Common myeloid progenitor, CD34-positive (primary cell): ENCODE results near the gene BLOC1S5. TPM values are rescaled to one million over a fixed set of nuclear protein-coding genes. Genes with fewer than 3 reads are reported as not detected.

Source experiments
- CTCF ChIA-PET: fragments of 350-600 bp; sonication (Branson Sonifier 250); formaldehyde crosslinking; loops from one replicate; lab custom pipeline; 2021; ENCODE audit warnings: antibody characterized with exemption; lab: Charles Lee
- POLR2A ChIA-PET: fragments of 350-600 bp; sonication (Branson Sonifier 250); formaldehyde crosslinking; loops from one replicate; lab custom pipeline; 2021; ENCODE audit warnings: antibody characterized with exemption; lab: Charles Lee
- DNase-seq, 3 donors: peaks; one replicate each; pipeline versions ENCODE4 v3.0.0 to v3.0.0-alpha.2; 2013
- H3K27ac ChIP-seq, 2 experiments: 1 replicate in 1 of 2; 2 replicates in 1 of 2; pipeline ENCODE4 v1.7.0; 2013; ENCODE audit warnings: inconsistent platforms in 2 of 2, low read length in 2 of 2, mild to moderate bottlenecking in 2 of 2, low read depth in 1 of 2, moderate library complexity in 1 of 2; ENCODE audit not compliant: severe bottlenecking in 2 of 2, insufficient read depth in 1 of 2, poor library complexity in 1 of 2
- H3K27me3 ChIP-seq, 5 experiments: replicated peaks in 2 of 5; 1 replicate in 3 of 5; 2 replicates in 2 of 5; pipeline versions ENCODE4 v1.6.1 to v1.7.0; 2013; ENCODE audit warnings: low read length in 4 of 5, mild to moderate bottlenecking in 2 of 5, moderate library complexity in 2 of 5, inconsistent platforms in 1 of 5; ENCODE audit not compliant: insufficient read depth in 5 of 5, control insufficient read depth in 4 of 5
- H3K36me3 ChIP-seq, 4 experiments: 1 replicate in 2 of 4; 2 replicates in 2 of 4; pipeline versions ENCODE4 v1.6.1 to v1.7.0; 2013; ENCODE audit warnings: low read length in 3 of 4, control low read depth in 1 of 4, mild to moderate bottlenecking in 1 of 4; ENCODE audit not compliant: control insufficient read depth in 4 of 4, insufficient read depth in 4 of 4
- H3K4me1 ChIP-seq, 4 experiments: 1 replicate in 3 of 4; 2 replicates in 1 of 4; pipeline versions ENCODE4 v1.6.1 to v1.7.1; 2013; ENCODE audit warnings: low read length in 3 of 4, mild to moderate bottlenecking in 3 of 4, control low read depth in 1 of 4, inconsistent platforms in 1 of 4, moderate library complexity in 1 of 4; ENCODE audit not compliant: control insufficient read depth in 4 of 4, insufficient read depth in 4 of 4; ENCODE audit errors: control extremely low read depth in 1 of 4
- H3K4me3 ChIP-seq, 7 experiments: 1 replicate in 4 of 7; 2 replicates in 3 of 7; pipeline versions ENCODE4 v1.5.1 to v1.7.0; 2013; ENCODE audit warnings: mild to moderate bottlenecking in 7 of 7, low read length in 6 of 7, moderate library complexity in 6 of 7, inconsistent platforms in 2 of 7, low read depth in 2 of 7, control low read depth in 1 of 7; ENCODE audit not compliant: insufficient read depth in 4 of 7, control insufficient read depth in 1 of 7; ENCODE audit errors: extremely low read depth in 1 of 7
- H3K9me3 ChIP-seq, 5 experiments: 1 replicate in 4 of 5; 2 replicates in 1 of 5; pipeline versions ENCODE4 v1.6.1 to v1.7.1; 2013; ENCODE audit warnings: low read length in 4 of 5, mild to moderate bottlenecking in 2 of 5, inconsistent platforms in 1 of 5, low read depth in 1 of 5, moderate library complexity in 1 of 5; ENCODE audit not compliant: control insufficient read depth in 4 of 5, insufficient read depth in 2 of 5; ENCODE audit errors: control extremely low read depth in 1 of 5
- WGBS: methylation state at CpG from one replicate; pipeline ENCODE4 v1.1.5; 2013; ENCODE audit not compliant: insufficient coverage; 5-methylcytosine and 5-hydroxymethylcytosine counted together
- polyA plus RNA-seq: library from polyadenylated mRNA; unstranded; fragments of 120-200 nt; gene quantifications from one replicate; pipeline ENCODE4 v1.2.1, GENCODE V29; 2013

The BLOC1S5 gene, protein sequence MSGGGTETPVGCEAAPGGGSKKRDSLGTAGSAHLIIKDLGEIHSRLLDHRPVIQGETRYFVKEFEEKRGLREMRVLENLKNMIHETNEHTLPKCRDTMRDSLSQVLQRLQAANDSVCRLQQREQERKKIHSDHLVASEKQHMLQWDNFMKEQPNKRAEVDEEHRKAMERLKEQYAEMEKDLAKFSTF
- 14.7 TPM for polyA plus RNA-seq

DNA sequence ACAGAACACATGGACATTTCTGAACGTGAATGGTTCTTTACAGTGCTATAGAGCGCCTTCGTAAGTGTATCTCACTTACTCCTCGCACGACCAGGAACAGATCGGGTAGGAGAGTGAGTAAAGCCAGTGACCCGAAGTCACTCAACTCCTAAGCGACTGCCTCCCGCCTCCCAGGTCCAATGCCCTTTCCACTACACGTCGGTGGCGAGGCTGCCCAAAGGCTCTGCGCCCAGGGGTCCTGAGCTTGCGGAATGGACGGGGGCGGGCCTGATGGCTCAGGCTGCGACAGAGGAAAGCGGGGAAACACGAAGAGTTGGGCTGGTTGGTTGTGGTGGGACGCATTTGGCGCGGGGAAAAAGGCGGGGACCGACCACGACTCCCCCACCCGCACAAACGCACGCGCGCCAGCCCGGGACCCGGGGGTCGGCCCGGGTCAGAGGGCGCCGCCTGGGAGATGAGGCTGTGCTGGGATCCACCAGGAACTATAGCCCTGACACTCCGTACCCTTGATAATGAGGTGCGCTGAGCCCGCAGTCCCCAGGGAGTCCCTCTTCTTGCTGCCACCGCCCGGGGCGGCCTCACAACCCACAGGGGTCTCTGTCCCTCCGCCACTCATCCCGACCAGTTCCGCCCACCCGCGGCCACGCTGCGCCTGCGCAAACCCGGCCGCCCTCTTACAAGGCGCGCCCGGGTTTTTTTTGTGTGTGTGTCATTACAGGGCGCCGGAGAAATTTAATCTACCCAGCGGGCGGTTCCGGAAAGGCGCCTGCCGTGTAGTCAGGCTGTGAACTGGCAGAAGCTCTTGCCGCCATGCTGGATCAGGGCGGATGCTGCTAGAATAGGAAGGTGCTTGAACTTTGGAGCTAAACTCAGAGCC lies at the start of gene BLOC1S5:
Gene BLOC1S5, minus strand, starts transcription at position 629 of the 877 bp plus-strand sequence. Its CDS starts 13 bp downstream, at position 616.
- no peaks in the 10 kb centered on the region for H3K27me3 ChIP-seq
- 0% methylated on average over 41 of the region's 64 CpGs for WGBS
- H3K27ac ChIP-seq, result peak within 1 kb of the TSS; percentile 55 to 85
- peaks cover 6 to 12% (median 11%) of the 10 kb centered on the region in 4 experiments for H3K36me3 ChIP-seq
- CTCF ChIA-PET, result interaction anchor here (0.9 to 1.1 kb wide), 3 partner anchors 38 to 341 kb away, joined by 3 read pairs; partner anchors contain the start of gene EEF1E1
- peak within 1 kb of the TSS; percentile 81 to 97 (median 93) for H3K4me3 ChIP-seq
- no peaks in the 10 kb centered on the region for H3K9me3 ChIP-seq
- DNase-seq, result peak; percentile 98 to 99 (median 99)
- POLR2A ChIA-PET, result no interaction called here
- H3K4me1 ChIP-seq, result peaks cover 7 to 20% (median 14%) of the 10 kb centered on the region in 4 experiments

- no CpG with 5 or more reads among the region's 4 CpGs for WGBS
- DNase-seq, result no peak
These were observed 49.0 kb upstream of the BLOC1S5 start for GRCh38 chr6:8113131-8113654.

DNA sequence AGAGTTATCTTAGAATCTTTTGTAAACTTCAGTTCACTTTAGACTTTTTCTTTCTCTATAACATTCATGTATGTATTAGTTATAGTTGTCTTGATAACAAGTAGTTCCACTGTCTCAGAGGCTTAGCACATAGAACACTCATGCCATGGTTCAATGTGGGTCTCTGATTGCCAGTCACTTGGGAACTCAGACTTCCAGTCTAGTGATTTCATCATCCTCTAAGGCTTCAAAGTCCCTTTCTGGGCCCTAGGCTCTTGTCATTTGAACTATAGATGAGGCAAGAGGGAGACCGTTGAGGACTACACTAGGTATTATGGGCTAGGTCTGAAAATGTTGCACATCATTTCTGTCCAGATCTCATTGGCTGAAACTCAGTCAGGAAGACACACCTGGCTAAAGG lies 46.5 kb upstream of the BLOC1S5 start:
- Histone ChIP-seq H3K9me3 (peaks cover 0 to 5% (median 0%) of the 10 kb centered on the region in 5 experiments), H3K27ac (no peak overlapping the region), H3K4me3 (no peak overlapping the region), H3K27me3 (peaks cover 0 to 7% (median 0%) of the 10 kb centered on the region in 5 experiments), H3K36me3 (no peaks in the 10 kb centered on the region), H3K4me1 (peaks cover 0 to 5% (median 0%) of the 10 kb centered on the region in 4 experiments)
- ChIA-PET POLR2A (no interaction called here), CTCF (interaction anchor here (1.0 to 1.1 kb wide), 2 partner anchors 20 to 26 kb away, joined by 3 read pairs; no protein-coding TSS in a partner anchor)
- DNase-seq, result no peak
- WGBS, result 89% methylated on average over 1 of the region's 1 CpG

More at GRCh38 chr6:8113131-8113654, 49.0 kb upstream of the BLOC1S5 start:
- no peak overlapping the region for H3K27ac ChIP-seq
- H3K36me3 ChIP-seq, result no peaks in the 10 kb centered on the region
- CTCF ChIA-PET, result interaction anchor here (1.1 kb wide), 1 partner anchor 10 kb away, joined by 3 read pairs; the partner anchor contains the start of gene EEF1E1
- no peak overlapping the region for H3K4me3 ChIP-seq
- peaks cover 0 to 2% (median 0%) of the 10 kb centered on the region in 4 experiments for H3K4me1 ChIP-seq
- peaks cover 0 to 7% (median 0%) of the 10 kb centered on the region in 5 experiments for H3K27me3 ChIP-seq
- POLR2A ChIA-PET, result no interaction called here
- peaks cover 0 to 7% (median 0%) of the 10 kb centered on the region in 5 experiments for H3K9me3 ChIP-seq

- 75% methylated on average over 2 of the region's 4 CpGs for WGBS
- POLR2A ChIA-PET, result no interaction called here
- Histone ChIP-seq H3K36me3 (no peaks in the 10 kb centered on the region), H3K9me3 (peaks cover 0 to under 1% (median 0%) of the 10 kb centered on the region in 5 experiments), H3K4me3 (no peak overlapping the region), H3K27ac (no peak overlapping the region), H3K27me3 (peaks cover 0 to 7% (median 0%) of the 10 kb centered on the region in 5 experiments), H3K4me1 (peaks cover 0 to 5% (median 0%) of the 10 kb centered on the region in 4 experiments)
- CTCF ChIA-PET, result interaction anchor here (1.0 to 1.1 kb wide), 2 partner anchors 21 to 25 kb away, joined by 3 read pairs; no protein-coding TSS in a partner anchor
- DNase-seq, result no peak
These were observed 46.0 kb upstream of the BLOC1S5 start for GRCh38 chr6:8110117-8110721.

- peaks cover 0 to 5% (median 0%) of the 10 kb centered on the region in 4 experiments for H3K4me1 ChIP-seq
- POLR2A ChIA-PET, result no interaction called here
- H3K9me3 ChIP-seq, result no peaks in the 10 kb centered on the region
- H3K27ac ChIP-seq, result no peak overlapping the region
- H3K4me3 ChIP-seq, result no peak overlapping the region
- DNase-seq, result no peak
- no peaks in the 10 kb centered on the region for H3K36me3 ChIP-seq
- CTCF ChIA-PET, result no interaction called here
- WGBS, result 92% methylated on average over 13 of the region's 13 CpGs
- peaks cover 0 to 6% (median 0%) of the 10 kb centered on the region in 5 experiments for H3K27me3 ChIP-seq
These were observed 44.8 kb upstream of the BLOC1S5 start for GRCh38 chr6:8108759-8109539.

- Histone ChIP-seq H3K27me3 (peaks cover 0 to 6% (median 0%) of the 10 kb centered on the region in 5 experiments), H3K27ac (no peak overlapping the region), H3K4me3 (no peak overlapping the region), H3K36me3 (no peaks in the 10 kb centered on the region), H3K4me1 (peaks cover 0 to 5% (median 0%) of the 10 kb centered on the region in 4 experiments), H3K9me3 (no peaks in the 10 kb centered on the region)
- WGBS, result 44% methylated on average over 4 of the region's 4 CpGs
- DNase-seq, result peak in 2 of 3 donors; percentile 19 to 57
- POLR2A ChIA-PET, result no interaction called here
- CTCF ChIA-PET, result no interaction called here
These were observed 44.0 kb upstream of the BLOC1S5 start for GRCh38 chr6:8108031-8108660.
